K562 (cell line): ENCODE data around the gene IL1RL2. TPM values are rescaled to one million over a fixed set of nuclear protein-coding genes. Genes with fewer than 3 reads are reported as not detected.

Source experiments
- ATAC-seq: fragments of 200-7000 bp; cut with Tn5 transposase; 3 replicates; pipeline ENCODE4 v1.9.1; 2020; ENCODE audit warnings: moderate library complexity
- BruUV-seq: library from RNA; stranded (reverse); fragments of 400-500 nt; replicated peaks from 2 replicates; lab custom pipeline; 2021; lab: Mats Ljungman, UMichigan
- CTCF ChIA-PET: fragments of 300-600 bp; formaldehyde crosslinking; extraction: SDS; loops from one replicate; lab custom pipeline; 2021; ENCODE audit warnings: low intra/inter-chr PET ratio; lab: Yijun Ruan, JAX
- POLR2A ChIA-PET: fragments of 300-600, 350-650 bp; sonication (Branson Sonifier 250); formaldehyde crosslinking; extraction: SDS; loops from one replicate; lab custom pipeline; 2021; ENCODE audit warnings: antibody characterized with exemption, inconsistent platforms; lab: Yijun Ruan, JAX
- DNase-seq, 4 experiments: peaks; one replicate each; pipeline versions ENCODE4 v3.0.0 to v3.0.0-alpha.2; 2011 to 2018; ENCODE audit warnings: low spot score in 3 of 4, mixed read lengths in 3 of 4; ENCODE audit errors: extremely low read depth in 1 of 4
- FAIRE-seq: peaks from 2 replicates; lab custom pipeline; 2011; peaks lifted over from hg19 to GRCh38; lab: Jason Lieb, UNC
- H2AFZ ChIP-seq: 2 replicates; pipeline ENCODE4 v1.6.0; 2011; ENCODE audit warnings: low read depth, low read length, control low read depth, inconsistent platforms
- H3K27ac ChIP-seq: fragments of 200-600 bp; 3 replicates; pipeline ENCODE4 v1.8.0; 2011; ENCODE audit warnings: low read depth, mild to moderate bottlenecking, control low read depth, inconsistent platforms, low read length, moderate library complexity, mixed read lengths; ENCODE audit errors: extremely low read depth
- H3K27me3 ChIP-seq, 2 experiments: fragments of 300-600 bp in 1 of 2; 2 replicates in 1 of 2; 3 replicates in 1 of 2; pipeline versions ENCODE4 v1.6.0 to v1.8.0; 2011; ENCODE audit warnings: inconsistent platforms in 2 of 2, low read length in 2 of 2, mild to moderate bottlenecking in 1 of 2, mixed read lengths in 1 of 2, moderate library complexity in 1 of 2; ENCODE audit not compliant: control insufficient read depth in 2 of 2, insufficient read depth in 2 of 2
- H3K36me3 ChIP-seq: fragments of 300-600 bp; 3 replicates; pipeline ENCODE4 v1.8.0; 2011; ENCODE audit warnings: mild to moderate bottlenecking, low read length, inconsistent platforms; ENCODE audit not compliant: control insufficient read depth, insufficient read depth
- H3K4me1 ChIP-seq, 2 experiments: fragments of 200-600 bp in 1 of 2; replicated peaks in 1 of 2; 2 replicates in 1 of 2; 3 replicates in 1 of 2; pipeline versions ENCODE4 v1.5.1 to v1.8.0; 2011; ENCODE audit warnings: inconsistent platforms in 2 of 2, low read length in 2 of 2, mild to moderate bottlenecking in 1 of 2, mixed read lengths in 1 of 2, moderate library complexity in 1 of 2; ENCODE audit not compliant: control insufficient read depth in 2 of 2, insufficient read depth in 2 of 2
- H3K4me2 ChIP-seq: 2 replicates; pipeline ENCODE4 v1.6.1; 2011; ENCODE audit warnings: low read length, control low read depth, inconsistent platforms, mixed read lengths; ENCODE audit not compliant: insufficient read depth
- H3K4me3 ChIP-seq: fragments of 200-600 bp; sonication (generic), shearing (Covaris generic); 2 replicates; pipeline ENCODE4 v1.5.1; 2016; ENCODE audit warnings: control low read depth, inconsistent platforms
- H3K79me2 ChIP-seq: fragments of 200-600 bp; 3 replicates; pipeline ENCODE4 v1.8.0; 2011; ENCODE audit warnings: low read length, inconsistent platforms; ENCODE audit not compliant: control insufficient read depth, insufficient read depth
- H3K9ac ChIP-seq, 2 experiments: 2 replicates each; pipeline versions ENCODE4 v1.6.0 to v1.6.1; 2011; ENCODE audit warnings: low read depth in 2 of 2, low read length in 2 of 2, control low read depth in 1 of 2, inconsistent platforms in 1 of 2, mild to moderate bottlenecking in 1 of 2, mixed read lengths in 1 of 2; ENCODE audit not compliant: insufficient read depth in 1 of 2
- H3K9me1 ChIP-seq: one replicate; pipeline ENCODE4 v1.6.0; 2011; ENCODE audit warnings: inconsistent platforms, mild to moderate bottlenecking, low read length, moderate library complexity; ENCODE audit not compliant: control insufficient read depth, insufficient read depth
- H3K9me3 ChIP-seq: replicated peaks from 2 replicates; pipeline ENCODE4 v1.5.1; 2011; ENCODE audit warnings: low read depth, low read length, inconsistent platforms; ENCODE audit not compliant: control insufficient read depth, insufficient read depth
- H4K20me1 ChIP-seq: replicated peaks from 2 replicates; pipeline ENCODE4 v1.6.1; 2011; ENCODE audit warnings: low read length, inconsistent platforms, mixed read lengths; ENCODE audit not compliant: control insufficient read depth, insufficient read depth
- CEBPG ChIP-seq, 3 experiments: fragments of 200-800 bp in 1 of 3; sonication (Bioruptor generic) in 1 of 3; sonication (generic) in 1 of 3; formaldehyde crosslinking in 1 of 3; IDR thresholded peaks in 2 of 3; conservative IDR thresholded peaks in 1 of 3; 2 replicates each; pipeline versions ENCODE4 v1.6.1 to v1.8.0; 2016 to 2022; ENCODE audit warnings: missing compliant biosample characterization in 2 of 3, missing genetic modification characterization in 2 of 3, mild to moderate bottlenecking in 1 of 3, missing genetic modification reagents in 1 of 3
- CREM ChIP-seq: IDR thresholded peaks from 2 replicates; pipeline ENCODE4 v1.6.1; 2014; ENCODE audit warnings: antibody characterized with exemption, low read depth
- GMEB1 ChIP-seq: fragments of 250-450 bp; sonication (Bioruptor Pico); IDR thresholded peaks from 2 replicates; pipeline ENCODE4 v1.4.0; 2020; ENCODE audit warnings: mild to moderate bottlenecking
- IFI16 ChIP-seq: fragments of 250-450 bp; sonication (Bioruptor Pico); IDR thresholded peaks from 2 replicates; pipeline ENCODE4 v2.1.2; 2022; ENCODE audit warnings: mild to moderate bottlenecking, inconsistent platforms
- SIN3B ChIP-seq: fragments of 450-650 bp; IDR thresholded peaks from 2 replicates; pipeline ENCODE4 v1.6.1; 2017; ENCODE audit warnings: low read depth, mild to moderate bottlenecking, moderate library complexity
- SIX5 ChIP-seq, 2 experiments: IDR thresholded peaks; 2 replicates each; pipeline ENCODE4 v1.6.1; 2011; ENCODE audit warnings: low read length in 2 of 2, borderline replicate concordance in 1 of 2, low read depth in 1 of 2, mild to moderate bottlenecking in 1 of 2, moderate library complexity in 1 of 2; ENCODE audit not compliant: insufficient read depth in 1 of 2
- STAT6 ChIP-seq: sonication (generic); formaldehyde crosslinking; IDR thresholded peaks from 2 replicates; pipeline ENCODE4 v1.8.1; 2023; ENCODE audit warnings: mild to moderate bottlenecking, missing genetic modification reagents
- TAF7 ChIP-seq: fragments of 450-650 bp; IDR thresholded peaks from 2 replicates; pipeline ENCODE4 v1.6.1; 2016; ENCODE audit warnings: missing genetic modification characterization, missing compliant biosample characterization
- YBX1 ChIP-seq: fragments of 450-650 bp; IDR thresholded peaks from 2 replicates; pipeline ENCODE4 v1.7.1; 2016; ENCODE audit warnings: mild to moderate bottlenecking
- ZFP91 ChIP-seq: sonication (generic); formaldehyde crosslinking; IDR thresholded peaks from 2 replicates; pipeline ENCODE4 v1.8.0; 2022; ENCODE audit warnings: mild to moderate bottlenecking, missing genetic modification reagents
- ZNF436 ChIP-seq: fragments of 250-450, 450-650 bp; sonication (Bioruptor Pico); formaldehyde crosslinking; IDR thresholded peaks from 2 replicates; pipeline ENCODE4 v1.7.0; 2020; ENCODE audit warnings: mild to moderate bottlenecking
- ZNF699 ChIP-seq: fragments of 250-450 bp; sonication (Bioruptor Pico); IDR thresholded peaks from 2 replicates; pipeline ENCODE4 v1.8.0; 2021; ENCODE audit warnings: mild to moderate bottlenecking, moderate library complexity; ENCODE audit not compliant: insufficient replicate concordance
- WGBS: fragments of 100-300 bp; shearing (Covaris generic); methylation state at CpG from one replicate; pipeline ENCODE4 v1.1.6; 2016; ENCODE audit warnings: low coverage, mixed read lengths; ENCODE audit not compliant: insufficient coverage; ENCODE audit errors: missing lambda C conversion rate; 5-methylcytosine and 5-hydroxymethylcytosine counted together
- in situ Hi-C: fragments of 300-500 bp; cut with MboI; formaldehyde crosslinking; loops from 4 replicates; pipeline ENCODE4 v1.15.0; 2018; ENCODE audit warnings: inconsistent platforms, mixed read lengths
- intact Hi-C: fragments of 100-400 bp; cut with micrococcal nuclease; formaldehyde crosslinking; loops from 2 replicates; pipeline ENCODE4 v1.14.2; 2022
- polyA plus RNA-seq, 8 experiments: library from polyadenylated mRNA; depleted of rRNA in 4 of 8; stranded (reverse) in 5 of 8; unstranded in 3 of 8; fragments of >200 nt; fragmentation: Nextera tagmentation in 2 of 8; fragmentation: Illumina TruSeq in 1 of 8; extraction: Ambion mirVana in 2 of 8; extraction: Trizol in 1 of 8; gene quantifications; 2 replicates each; pipeline versions ENCODE4 v1.2.1 to v1.2.3, GENCODE V29; 2011 to 2014; ENCODE audit warnings: inconsistent platforms in 1 of 8, missing spikeins in 1 of 8
- total RNA-seq, 7 experiments: library from RNA; depleted of rRNA in 6 of 7; stranded (reverse); fragments of >200 nt in 6 of 7; fragmentation: Illumina TruSeq in 2 of 7; extraction: Trizol in 2 of 7; gene quantifications; 2 replicates each; pipeline versions ENCODE4 v1.2.1 to v1.2.3, GENCODE V29; 2011 to 2021; ENCODE audit warnings: low replicate concordance in 1 of 7

IL1RL2 gene
- total and polyA plus RNA-seq, 9 of the 15 experiments (the other 6 are each of a cell fraction or from before 2014, with no cell fraction given) = not detected

GRCh38 chr2:102237176-102237575 lies 50.4 kb downstream of the IL1RL2 start (continued):
- TF ChIP-seq ZFP91 (CRISPR knock-in tag) (no peak), SIN3B (no peak), ZNF436 (CRISPR knock-in tag) (no peak), GMEB1 (CRISPR knock-in tag) (no peak), SIX5 (IDR thresholded peaks at IDR 0.05; ENCODE audit: borderline replicate concordance in 1 of 2, insufficient read depth in 1 of 2, low read depth in 1 of 2, low read length in 2 of 2) (no peak)
- TF ChIP-seq, all 486 proteins: peak for 0

- BruUV-seq = no TSS peak
- Histone ChIP-seq H3K9ac (no peak overlapping the region), H3K4me3 (no peak overlapping the region), H2AFZ (peak overlapping the region; percentile 56), H3K27ac (no peak overlapping the region), H3K79me2 (no peaks in the 10 kb centered on the region), H3K9me3 (no peaks in the 10 kb centered on the region), H4K20me1 (no peaks in the 10 kb centered on the region), H3K9me1 (no peaks in the 10 kb centered on the region), H3K36me3 (no peaks in the 10 kb centered on the region), H3K4me2 (no peak overlapping the region), H3K4me1 (peaks cover 0 to 7% of the 10 kb centered on the region in 2 experiments; a peak in 3 of 5 replicates), H3K27me3 (peaks cover 0 to 9% of the 10 kb centered on the region in 2 experiments; a peak in 1 of 5 replicates)
- intact Hi-C loops (no loop called here), in situ Hi-C loops (loop anchor here (5.0 kb wide), 1 partner anchor 216 kb away; no protein-coding TSS in a partner anchor)
- no peak for DNase-seq
- no peak for TF ChIP-seq STAT6
- TF ChIP-seq ZNF699 = no peak
- TF ChIP-seq YBX1 = no peak
- TF ChIP-seq IFI16 (CRISPR knock-in tag) = no peak
- TF ChIP-seq CREM = peak; percentile 28; the same call in 1 of the 2 replicates
- TF ChIP-seq TAF7 (tag) = no peak
- no peak for TF ChIP-seq CEBPG (CRISPR knock-in tag; IDR thresholded peaks at IDR 0.05)
- TF ChIP-seq CEBPG (tag; conservative IDR thresholded peaks at IDR 0.05 in 1 of 2, IDR thresholded peaks at IDR 0.05 in 1 of 2) = no peak
- WGBS = 18% methylated on average over 10 of the region's 10 CpGs
- POLR2A ChIA-PET = no interaction called here
- ATAC-seq = no peak
- FAIRE-seq = no peak
- CTCF ChIA-PET = no interaction called here
Observed at GRCh38 chr2:102238039-102238756, 51.4 kb downstream of the IL1RL2 start.
